Ishikawa (cell line): ENCODE measurements around the gene C9.

ENCODE experiments used
- CEBPB ChIP-seq: IDR thresholded peaks from 2 replicates; pipeline ENCODE4 v1.6.1; 2012
- CREB1 ChIP-seq: IDR thresholded peaks from 2 replicates; pipeline ENCODE4 v1.6.1; 2012; ENCODE audit warnings: low read depth
- EGR1 ChIP-seq: IDR thresholded peaks from 2 replicates; pipeline ENCODE4 v1.6.1; 2012
- EP300 ChIP-seq: IDR thresholded peaks from 2 replicates; pipeline ENCODE4 v1.6.1; 2012; ENCODE audit warnings: borderline replicate concordance
- FOXM1 ChIP-seq: IDR thresholded peaks from 2 replicates; pipeline ENCODE4 v1.6.1; 2012; ENCODE audit warnings: low read depth, borderline replicate concordance
- NFIC ChIP-seq: IDR thresholded peaks from 2 replicates; pipeline ENCODE4 v1.6.1; 2012
- RAD21 ChIP-seq: IDR thresholded peaks from 2 replicates; pipeline ENCODE4 v1.6.1; 2012; ENCODE audit warnings: low read depth
- TAF1 ChIP-seq: IDR thresholded peaks from 2 replicates; pipeline ENCODE4 v1.6.1; 2012; ENCODE audit warnings: low read depth, mild to moderate bottlenecking
- TCF12 ChIP-seq: IDR thresholded peaks from 2 replicates; pipeline ENCODE4 v1.6.1; 2012; ENCODE audit warnings: low read depth
- TEAD4 ChIP-seq: IDR thresholded peaks from 2 replicates; pipeline ENCODE4 v1.6.1; 2012
- YY1 ChIP-seq: IDR thresholded peaks from 2 replicates; pipeline ENCODE4 v1.6.1; 2012; ENCODE audit warnings: low read depth
- ZBTB7A ChIP-seq: IDR thresholded peaks from 2 replicates; pipeline ENCODE4 v1.6.1; 2012; ENCODE audit warnings: low read depth
- TF ChIP-seq, protein P1 (sequence below): IDR thresholded peaks from 2 replicates; pipeline ENCODE4 v1.6.1; 2012
- TF ChIP-seq, protein P2 (sequence below): IDR thresholded peaks from 2 replicates; pipeline ENCODE4 v1.6.1; 2012; ENCODE audit warnings: low read depth, mild to moderate bottlenecking
- TF ChIP-seq, protein P3 (sequence below): IDR thresholded peaks from 2 replicates; pipeline ENCODE4 v1.6.1; 2012

Gene C9

DNA sequence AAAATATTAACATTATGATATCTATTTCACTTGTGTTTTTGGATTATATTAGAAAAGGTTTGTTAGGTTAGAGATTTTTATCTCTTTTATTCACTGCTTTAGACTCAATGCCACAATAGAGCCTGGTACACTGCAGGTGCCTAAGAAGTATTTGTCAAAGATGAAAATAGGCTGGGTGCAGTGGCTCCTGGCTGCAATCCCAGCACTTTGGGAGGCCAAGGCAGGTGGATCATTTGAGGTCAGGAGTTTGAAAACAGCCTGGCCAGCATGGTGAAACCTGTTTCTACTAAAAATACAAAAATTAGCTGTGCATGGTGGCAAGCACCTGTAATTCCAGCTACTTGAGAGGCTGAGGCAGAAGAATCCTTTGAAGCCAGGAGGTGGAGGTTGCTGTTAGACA lies 64.3 kb downstream of the C9 start:
- no peak for TF ChIP-seq TCF12

DNA sequence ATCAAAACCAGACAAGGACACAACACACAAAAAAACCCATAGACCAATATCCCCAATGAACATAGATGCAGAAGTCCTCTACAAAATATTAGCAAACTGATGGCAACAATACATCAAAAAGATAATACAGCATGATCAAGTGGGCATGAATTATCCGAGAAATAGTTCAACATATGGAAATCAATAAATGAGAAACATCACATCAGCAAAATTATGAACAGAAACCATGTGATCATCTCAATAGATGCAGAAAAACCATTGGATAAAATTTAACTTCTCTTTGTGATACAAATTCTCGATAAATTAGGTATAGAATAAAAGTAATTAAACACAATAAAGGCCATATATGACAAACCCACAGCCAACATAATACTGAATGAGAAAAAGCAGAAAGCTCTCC lies 69.6 kb downstream of the C9 start:
- TF ChIP-seq FOXM1, result no peak
- TF ChIP-seq CREB1, result no peak
- TF ChIP-seq YY1, result no peak
- TF ChIP-seq RAD21, result no peak
- no peak for TF ChIP-seq EP300
- no peak for TF ChIP-seq NFIC
- TF ChIP-seq ZBTB7A, result no peak
- no peak for TF ChIP-seq EGR1
- TF ChIP-seq TAF1, result no peak
- TF ChIP-seq, protein P1, sequence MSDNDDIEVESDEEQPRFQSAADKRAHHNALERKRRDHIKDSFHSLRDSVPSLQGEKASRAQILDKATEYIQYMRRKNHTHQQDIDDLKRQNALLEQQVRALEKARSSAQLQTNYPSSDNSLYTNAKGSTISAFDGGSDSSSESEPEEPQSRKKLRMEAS, result no peak
- no peak for TF ChIP-seq TEAD4
- no peak for TF ChIP-seq CEBPB
- TF ChIP-seq, protein P2, sequence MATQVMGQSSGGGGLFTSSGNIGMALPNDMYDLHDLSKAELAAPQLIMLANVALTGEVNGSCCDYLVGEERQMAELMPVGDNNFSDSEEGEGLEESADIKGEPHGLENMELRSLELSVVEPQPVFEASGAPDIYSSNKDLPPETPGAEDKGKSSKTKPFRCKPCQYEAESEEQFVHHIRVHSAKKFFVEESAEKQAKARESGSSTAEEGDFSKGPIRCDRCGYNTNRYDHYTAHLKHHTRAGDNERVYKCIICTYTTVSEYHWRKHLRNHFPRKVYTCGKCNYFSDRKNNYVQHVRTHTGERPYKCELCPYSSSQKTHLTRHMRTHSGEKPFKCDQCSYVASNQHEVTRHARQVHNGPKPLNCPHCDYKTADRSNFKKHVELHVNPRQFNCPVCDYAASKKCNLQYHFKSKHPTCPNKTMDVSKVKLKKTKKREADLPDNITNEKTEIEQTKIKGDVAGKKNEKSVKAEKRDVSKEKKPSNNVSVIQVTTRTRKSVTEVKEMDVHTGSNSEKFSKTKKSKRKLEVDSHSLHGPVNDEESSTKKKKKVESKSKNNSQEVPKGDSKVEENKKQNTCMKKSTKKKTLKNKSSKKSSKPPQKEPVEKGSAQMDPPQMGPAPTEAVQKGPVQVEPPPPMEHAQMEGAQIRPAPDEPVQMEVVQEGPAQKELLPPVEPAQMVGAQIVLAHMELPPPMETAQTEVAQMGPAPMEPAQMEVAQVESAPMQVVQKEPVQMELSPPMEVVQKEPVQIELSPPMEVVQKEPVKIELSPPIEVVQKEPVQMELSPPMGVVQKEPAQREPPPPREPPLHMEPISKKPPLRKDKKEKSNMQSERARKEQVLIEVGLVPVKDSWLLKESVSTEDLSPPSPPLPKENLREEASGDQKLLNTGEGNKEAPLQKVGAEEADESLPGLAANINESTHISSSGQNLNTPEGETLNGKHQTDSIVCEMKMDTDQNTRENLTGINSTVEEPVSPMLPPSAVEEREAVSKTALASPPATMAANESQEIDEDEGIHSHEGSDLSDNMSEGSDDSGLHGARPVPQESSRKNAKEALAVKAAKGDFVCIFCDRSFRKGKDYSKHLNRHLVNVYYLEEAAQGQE, result no peak
- TF ChIP-seq TCF12, result no peak
- TF ChIP-seq, protein P3, sequence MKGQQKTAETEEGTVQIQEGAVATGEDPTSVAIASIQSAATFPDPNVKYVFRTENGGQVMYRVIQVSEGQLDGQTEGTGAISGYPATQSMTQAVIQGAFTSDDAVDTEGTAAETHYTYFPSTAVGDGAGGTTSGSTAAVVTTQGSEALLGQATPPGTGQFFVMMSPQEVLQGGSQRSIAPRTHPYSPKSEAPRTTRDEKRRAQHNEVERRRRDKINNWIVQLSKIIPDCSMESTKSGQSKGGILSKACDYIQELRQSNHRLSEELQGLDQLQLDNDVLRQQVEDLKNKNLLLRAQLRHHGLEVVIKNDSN, result no peak

DNA sequence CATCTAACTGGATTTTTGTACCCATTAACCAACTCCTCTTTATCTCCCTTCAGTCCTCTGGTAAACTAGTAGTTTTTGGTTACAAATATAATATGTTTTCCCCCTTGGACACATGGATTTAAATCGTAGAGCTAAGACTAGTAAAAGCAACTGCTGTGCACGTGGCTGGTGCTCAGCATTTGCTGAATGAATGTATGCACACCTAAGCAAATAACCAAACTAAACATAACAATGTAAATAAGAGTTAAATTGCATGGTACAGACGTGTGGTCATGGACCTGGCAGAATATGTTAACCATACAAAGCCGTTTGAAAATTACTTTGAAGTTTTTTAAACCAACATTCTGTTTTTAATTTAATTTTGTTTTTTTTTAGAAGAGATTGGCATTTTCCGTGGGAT lies 79.7 kb downstream of the C9 start:
- TF ChIP-seq EGR1 (no peak), RAD21 (no peak), TCF12 (no peak), NFIC (no peak), ZBTB7A (no peak), TEAD4 (no peak), EP300 (no peak), TAF1 (no peak)
- TF ChIP-seq, protein P2, result no peak
- TF ChIP-seq, protein P1, result no peak
- TF ChIP-seq, protein P3, result no peak

DNA sequence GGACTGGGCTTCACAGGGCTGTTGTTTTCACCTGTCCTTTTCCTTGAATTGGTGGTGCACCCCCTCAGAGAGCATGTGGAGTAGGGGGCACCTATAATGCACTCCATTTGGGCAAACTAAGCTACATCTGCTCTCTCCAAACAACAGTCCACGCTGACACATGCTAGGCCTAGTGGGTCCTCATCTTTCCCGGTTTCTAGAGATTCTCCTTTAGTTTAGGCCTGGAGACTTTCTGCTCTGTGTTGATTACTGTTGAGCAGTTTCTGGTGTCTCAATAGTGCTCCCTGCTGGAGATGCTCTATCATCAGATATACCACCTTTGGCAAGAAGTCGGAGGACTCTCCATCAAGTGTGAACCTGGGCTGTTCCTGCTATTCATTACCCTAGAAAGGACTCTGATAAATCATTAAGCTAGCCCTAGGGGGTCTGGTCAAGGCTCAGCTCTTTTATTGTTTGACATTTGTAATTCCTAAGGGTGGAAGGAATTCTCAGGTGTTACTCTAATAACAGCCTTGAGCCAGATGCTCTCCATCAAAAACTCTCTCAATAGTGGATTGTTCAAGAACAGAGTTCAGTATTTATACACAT lies 81.0 kb downstream of the C9 start:
- TF ChIP-seq RAD21, result peak; percentile 66
- TF ChIP-seq EP300, result no peak

DNA sequence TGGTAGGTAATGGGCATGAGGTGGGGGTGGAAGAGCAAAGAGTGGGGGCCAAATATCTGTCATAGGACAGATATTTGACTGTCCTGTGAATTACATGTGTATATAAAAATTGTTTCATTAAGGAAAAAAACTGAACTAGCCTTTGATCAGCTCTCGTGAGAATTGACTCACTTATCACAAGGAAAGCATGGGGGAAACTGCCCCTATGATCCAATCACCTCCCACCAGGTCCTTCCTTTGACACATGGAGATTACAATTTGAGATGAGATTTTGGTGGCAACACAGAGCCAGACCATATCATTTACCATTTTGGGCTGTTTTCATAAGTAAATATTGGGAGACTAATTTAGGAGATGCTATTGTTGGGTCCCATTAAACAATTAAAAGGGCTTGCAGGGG lies 81.7 kb downstream of the C9 start:
- TF ChIP-seq, protein P2, result no peak
- TF ChIP-seq CREB1 (no peak), FOXM1 (no peak), YY1 (no peak)
